Ishikawa (cell line): ENCODE data around the gene GPAT3.

Source experiments
- CEBPB ChIP-seq: IDR thresholded peaks from 2 replicates; pipeline ENCODE4 v1.6.1; 2012
- EP300 ChIP-seq: IDR thresholded peaks from 2 replicates; pipeline ENCODE4 v1.6.1; 2012; ENCODE audit warnings: borderline replicate concordance
- FOXM1 ChIP-seq: IDR thresholded peaks from 2 replicates; pipeline ENCODE4 v1.6.1; 2012; ENCODE audit warnings: low read depth, borderline replicate concordance
- RAD21 ChIP-seq: IDR thresholded peaks from 2 replicates; pipeline ENCODE4 v1.6.1; 2012; ENCODE audit warnings: low read depth
- TAF1 ChIP-seq: IDR thresholded peaks from 2 replicates; pipeline ENCODE4 v1.6.1; 2012; ENCODE audit warnings: low read depth, mild to moderate bottlenecking
- TEAD4 ChIP-seq: IDR thresholded peaks from 2 replicates; pipeline ENCODE4 v1.6.1; 2012
- YY1 ChIP-seq: IDR thresholded peaks from 2 replicates; pipeline ENCODE4 v1.6.1; 2012; ENCODE audit warnings: low read depth
- ZBTB7A ChIP-seq: IDR thresholded peaks from 2 replicates; pipeline ENCODE4 v1.6.1; 2012; ENCODE audit warnings: low read depth
- TF ChIP-seq, protein P1 (sequence below): IDR thresholded peaks from 2 replicates; pipeline ENCODE4 v1.6.1; 2012; ENCODE audit warnings: low read depth, mild to moderate bottlenecking
- TF ChIP-seq, protein P2 (sequence below): IDR thresholded peaks from 2 replicates; pipeline ENCODE4 v1.6.1; 2012

DNA sequence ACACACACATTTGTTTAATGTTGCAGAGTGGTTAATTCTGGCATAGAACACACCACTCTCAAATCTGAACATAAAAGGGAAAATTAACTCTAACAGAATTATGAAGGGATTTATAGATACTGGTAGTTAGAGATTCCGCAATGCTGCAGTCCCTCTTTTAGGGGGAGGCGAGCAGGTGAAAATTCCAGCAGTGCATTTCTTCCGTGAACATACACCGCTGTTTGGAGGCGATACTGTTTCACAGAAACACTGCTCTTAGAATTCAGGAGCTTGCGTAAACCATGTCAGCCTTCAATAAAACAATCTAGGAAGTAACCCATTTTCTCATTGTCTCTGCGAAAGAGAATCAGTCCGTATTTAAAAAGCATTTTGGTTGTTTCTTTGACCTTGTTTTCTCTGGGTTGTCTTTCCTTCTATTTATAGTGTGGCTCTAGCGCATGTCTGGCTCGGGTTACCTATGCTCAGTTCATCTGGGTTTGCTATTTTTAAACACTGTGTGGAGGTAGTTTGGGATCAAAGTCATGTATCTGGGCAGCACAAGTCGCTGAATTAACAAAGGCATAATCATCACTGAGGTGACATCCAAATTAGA, 90.4 kb downstream of the GPAT3 start:
- TF ChIP-seq EP300 (no peak), FOXM1 (no peak), ZBTB7A (no peak), RAD21 (no peak), YY1 (no peak), TEAD4 (no peak), TAF1 (no peak), CEBPB (no peak)
- TF ChIP-seq, protein P1, sequence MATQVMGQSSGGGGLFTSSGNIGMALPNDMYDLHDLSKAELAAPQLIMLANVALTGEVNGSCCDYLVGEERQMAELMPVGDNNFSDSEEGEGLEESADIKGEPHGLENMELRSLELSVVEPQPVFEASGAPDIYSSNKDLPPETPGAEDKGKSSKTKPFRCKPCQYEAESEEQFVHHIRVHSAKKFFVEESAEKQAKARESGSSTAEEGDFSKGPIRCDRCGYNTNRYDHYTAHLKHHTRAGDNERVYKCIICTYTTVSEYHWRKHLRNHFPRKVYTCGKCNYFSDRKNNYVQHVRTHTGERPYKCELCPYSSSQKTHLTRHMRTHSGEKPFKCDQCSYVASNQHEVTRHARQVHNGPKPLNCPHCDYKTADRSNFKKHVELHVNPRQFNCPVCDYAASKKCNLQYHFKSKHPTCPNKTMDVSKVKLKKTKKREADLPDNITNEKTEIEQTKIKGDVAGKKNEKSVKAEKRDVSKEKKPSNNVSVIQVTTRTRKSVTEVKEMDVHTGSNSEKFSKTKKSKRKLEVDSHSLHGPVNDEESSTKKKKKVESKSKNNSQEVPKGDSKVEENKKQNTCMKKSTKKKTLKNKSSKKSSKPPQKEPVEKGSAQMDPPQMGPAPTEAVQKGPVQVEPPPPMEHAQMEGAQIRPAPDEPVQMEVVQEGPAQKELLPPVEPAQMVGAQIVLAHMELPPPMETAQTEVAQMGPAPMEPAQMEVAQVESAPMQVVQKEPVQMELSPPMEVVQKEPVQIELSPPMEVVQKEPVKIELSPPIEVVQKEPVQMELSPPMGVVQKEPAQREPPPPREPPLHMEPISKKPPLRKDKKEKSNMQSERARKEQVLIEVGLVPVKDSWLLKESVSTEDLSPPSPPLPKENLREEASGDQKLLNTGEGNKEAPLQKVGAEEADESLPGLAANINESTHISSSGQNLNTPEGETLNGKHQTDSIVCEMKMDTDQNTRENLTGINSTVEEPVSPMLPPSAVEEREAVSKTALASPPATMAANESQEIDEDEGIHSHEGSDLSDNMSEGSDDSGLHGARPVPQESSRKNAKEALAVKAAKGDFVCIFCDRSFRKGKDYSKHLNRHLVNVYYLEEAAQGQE = no peak
- TF ChIP-seq, protein P2, sequence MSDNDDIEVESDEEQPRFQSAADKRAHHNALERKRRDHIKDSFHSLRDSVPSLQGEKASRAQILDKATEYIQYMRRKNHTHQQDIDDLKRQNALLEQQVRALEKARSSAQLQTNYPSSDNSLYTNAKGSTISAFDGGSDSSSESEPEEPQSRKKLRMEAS = no peak
